GM12878 (cell line): ENCODE data around the gene DOCK7. TPM values are rescaled to one million over a fixed set of nuclear protein-coding genes. Genes with fewer than 3 reads are reported as not detected.
A peak's percentile ranks its signal among the peaks of the same experiment; 100 is the strongest.

Source experiments
- ATF7 ChIP-seq: fragments of 450-650 bp; IDR thresholded peaks from 2 replicates; pipeline ENCODE4 v1.6.1; 2016; ENCODE audit warnings: low read depth, mild to moderate bottlenecking
- BACH1 ChIP-seq: fragments of 450-650 bp; IDR thresholded peaks from 2 replicates; pipeline ENCODE4 v1.6.1; 2017; ENCODE audit warnings: mild to moderate bottlenecking, borderline replicate concordance
- BCL11A ChIP-seq: IDR thresholded peaks from 2 replicates; pipeline ENCODE4 v1.6.1; 2011; ENCODE audit warnings: low read depth, low read length
- CREB1 ChIP-seq: IDR thresholded peaks from 2 replicates; pipeline ENCODE4 v1.6.1; 2012; ENCODE audit warnings: low read depth, mild to moderate bottlenecking, inconsistent platforms
- CREM ChIP-seq: IDR thresholded peaks from 2 replicates; pipeline ENCODE4 v1.6.1; 2014; ENCODE audit warnings: antibody characterized with exemption, low read depth
- DPF2 ChIP-seq: fragments of 450-650 bp; IDR thresholded peaks from 2 replicates; pipeline ENCODE4 v1.6.1; 2017; ENCODE audit warnings: mild to moderate bottlenecking
- EP300 ChIP-seq, 2 experiments: fragments of 150-350 bp in 1 of 2; IDR thresholded peaks; 2 replicates each; pipeline ENCODE4 v1.6.1; 2011 to 2012; ENCODE audit warnings: low read depth in 2 of 2, low read length in 2 of 2, borderline replicate concordance in 1 of 2, improper control_type of control experiment in 1 of 2, inconsistent platforms in 1 of 2; ENCODE audit not compliant: control insufficient read depth in 1 of 2
- FOXM1 ChIP-seq: IDR thresholded peaks from 2 replicates; pipeline ENCODE4 v1.6.1; 2012; ENCODE audit warnings: low read depth, mild to moderate bottlenecking, inconsistent platforms, low read length, moderate library complexity
- GATAD2B ChIP-seq: fragments of 450-650 bp; conservative IDR thresholded peaks from 2 replicates; pipeline ENCODE4 v1.6.1; 2017; ENCODE audit warnings: low read depth, mild to moderate bottlenecking, moderate library complexity
- IKZF2 ChIP-seq, 2 experiments: fragments of 450-650 bp; IDR thresholded peaks; 2 replicates each; pipeline ENCODE4 v1.6.1; 2017; ENCODE audit warnings: mild to moderate bottlenecking in 2 of 2, moderate library complexity in 2 of 2
- JUND ChIP-seq: IDR thresholded peaks from 2 replicates; pipeline ENCODE4 v1.6.1; 2012; ENCODE audit warnings: low read depth, mild to moderate bottlenecking, low read length, improper control_type of control experiment, moderate library complexity
- NBN ChIP-seq: fragments of 450-650 bp; IDR thresholded peaks from 2 replicates; pipeline ENCODE4 v1.6.1; 2016
- RAD51 ChIP-seq: fragments of 450-650 bp; IDR thresholded peaks from 2 replicates; pipeline ENCODE4 v1.6.1; 2016; ENCODE audit warnings: moderate library complexity, mild to moderate bottlenecking, inconsistent platforms
- REST ChIP-seq: IDR thresholded peaks from 2 replicates; pipeline ENCODE4 v1.6.1; 2012; ENCODE audit warnings: mild to moderate bottlenecking, low read depth, low read length
- SUPT20H ChIP-seq: IDR thresholded peaks from 2 replicates; pipeline ENCODE4 v1.6.1; 2011; ENCODE audit warnings: low read depth, mild to moderate bottlenecking, low read length, moderate library complexity, borderline replicate concordance; ENCODE audit not compliant: control insufficient read depth
- ZBED1 ChIP-seq: IDR thresholded peaks from 2 replicates; pipeline ENCODE4 v1.6.1; 2016; ENCODE audit warnings: borderline replicate concordance
- ZNF207 ChIP-seq: fragments of 450-650 bp; IDR thresholded peaks from 2 replicates; pipeline ENCODE4 v1.6.1; 2014; ENCODE audit warnings: antibody characterized with exemption, mild to moderate bottlenecking, borderline replicate concordance
- ZNF384 ChIP-seq: IDR thresholded peaks from 2 replicates; pipeline ENCODE4 v1.6.1; 2012; ENCODE audit warnings: low read depth, mild to moderate bottlenecking, low read length, improper control_type of control experiment, borderline replicate concordance
- polyA plus RNA-seq, 11 experiments: library from polyadenylated mRNA; depleted of rRNA in 4 of 11; unstranded in 6 of 11; stranded (reverse) in 5 of 11; fragments of >200 nt; fragmentation: Nextera tagmentation in 4 of 11; fragmentation: Illumina TruSeq in 1 of 11; extraction: Ambion mirVana in 4 of 11; extraction: Trizol in 1 of 11; gene quantifications; 1 replicate in 1 of 11; 2 replicates in 10 of 11; pipeline versions ENCODE4 v1.2.1 to v1.2.3, GENCODE V29; 2011 to 2016; ENCODE audit warnings: inconsistent platforms in 2 of 11, missing spikeins in 2 of 11, low read depth in 1 of 11
- total RNA-seq, 4 experiments: library from RNA; depleted of rRNA in 3 of 4; stranded (reverse); fragments of >200 nt in 3 of 4; fragmentation: Illumina TruSeq in 1 of 4; extraction: Trizol in 1 of 4; gene quantifications; 2 replicates each; pipeline versions ENCODE4 v1.2.1 to v1.2.3, GENCODE V29; 2013 to 2021
- TF ChIP-seq, protein P1 (sequence below): fragments of 450-650 bp; IDR thresholded peaks from 2 replicates; pipeline ENCODE4 v1.6.1; 2017; ENCODE audit warnings: mild to moderate bottlenecking, moderate library complexity
- TF ChIP-seq, protein P2 (sequence below): fragments of 450-650 bp; IDR thresholded peaks from 2 replicates; pipeline ENCODE4 v1.6.1; 2018; ENCODE audit warnings: mild to moderate bottlenecking, low read depth, moderate library complexity; ENCODE audit not compliant: partially characterized antibody

The DOCK7 gene
- total and polyA plus RNA-seq, 10 of the 15 experiments (the other 5 are each of a cell fraction or from before 2014, with no cell fraction given): 4.8 to 34.6 (median 26.9) TPM

GRCh38 chr1:62621907-62622306, 66.3 kb downstream of the DOCK7 start (continued):
- TF ChIP-seq, protein P1, sequence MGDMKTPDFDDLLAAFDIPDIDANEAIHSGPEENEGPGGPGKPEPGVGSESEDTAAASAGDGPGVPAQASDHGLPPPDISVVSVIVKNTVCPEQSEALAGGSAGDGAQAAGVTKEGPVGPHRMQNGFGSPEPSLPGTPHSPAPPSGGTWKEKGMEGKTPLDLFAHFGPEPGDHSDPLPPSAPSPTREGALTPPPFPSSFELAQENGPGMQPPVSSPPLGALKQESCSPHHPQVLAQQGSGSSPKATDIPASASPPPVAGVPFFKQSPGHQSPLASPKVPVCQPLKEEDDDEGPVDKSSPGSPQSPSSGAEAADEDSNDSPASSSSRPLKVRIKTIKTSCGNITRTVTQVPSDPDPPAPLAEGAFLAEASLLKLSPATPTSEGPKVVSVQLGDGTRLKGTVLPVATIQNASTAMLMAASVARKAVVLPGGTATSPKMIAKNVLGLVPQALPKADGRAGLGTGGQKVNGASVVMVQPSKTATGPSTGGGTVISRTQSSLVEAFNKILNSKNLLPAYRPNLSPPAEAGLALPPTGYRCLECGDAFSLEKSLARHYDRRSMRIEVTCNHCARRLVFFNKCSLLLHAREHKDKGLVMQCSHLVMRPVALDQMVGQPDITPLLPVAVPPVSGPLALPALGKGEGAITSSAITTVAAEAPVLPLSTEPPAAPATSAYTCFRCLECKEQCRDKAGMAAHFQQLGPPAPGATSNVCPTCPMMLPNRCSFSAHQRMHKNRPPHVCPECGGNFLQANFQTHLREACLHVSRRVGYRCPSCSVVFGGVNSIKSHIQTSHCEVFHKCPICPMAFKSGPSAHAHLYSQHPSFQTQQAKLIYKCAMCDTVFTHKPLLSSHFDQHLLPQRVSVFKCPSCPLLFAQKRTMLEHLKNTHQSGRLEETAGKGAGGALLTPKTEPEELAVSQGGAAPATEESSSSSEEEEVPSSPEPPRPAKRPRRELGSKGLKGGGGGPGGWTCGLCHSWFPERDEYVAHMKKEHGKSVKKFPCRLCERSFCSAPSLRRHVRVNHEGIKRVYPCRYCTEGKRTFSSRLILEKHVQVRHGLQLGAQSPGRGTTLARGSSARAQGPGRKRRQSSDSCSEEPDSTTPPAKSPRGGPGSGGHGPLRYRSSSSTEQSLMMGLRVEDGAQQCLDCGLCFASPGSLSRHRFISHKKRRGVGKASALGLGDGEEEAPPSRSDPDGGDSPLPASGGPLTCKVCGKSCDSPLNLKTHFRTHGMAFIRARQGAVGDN: peak; percentile 85
- no peak for TF ChIP-seq FOXM1
- TF ChIP-seq REST: no peak
- peak; percentile 91 for TF ChIP-seq RAD51
- no peak for TF ChIP-seq ZNF384
- no peak for TF ChIP-seq GATAD2B
- TF ChIP-seq, protein P2, sequence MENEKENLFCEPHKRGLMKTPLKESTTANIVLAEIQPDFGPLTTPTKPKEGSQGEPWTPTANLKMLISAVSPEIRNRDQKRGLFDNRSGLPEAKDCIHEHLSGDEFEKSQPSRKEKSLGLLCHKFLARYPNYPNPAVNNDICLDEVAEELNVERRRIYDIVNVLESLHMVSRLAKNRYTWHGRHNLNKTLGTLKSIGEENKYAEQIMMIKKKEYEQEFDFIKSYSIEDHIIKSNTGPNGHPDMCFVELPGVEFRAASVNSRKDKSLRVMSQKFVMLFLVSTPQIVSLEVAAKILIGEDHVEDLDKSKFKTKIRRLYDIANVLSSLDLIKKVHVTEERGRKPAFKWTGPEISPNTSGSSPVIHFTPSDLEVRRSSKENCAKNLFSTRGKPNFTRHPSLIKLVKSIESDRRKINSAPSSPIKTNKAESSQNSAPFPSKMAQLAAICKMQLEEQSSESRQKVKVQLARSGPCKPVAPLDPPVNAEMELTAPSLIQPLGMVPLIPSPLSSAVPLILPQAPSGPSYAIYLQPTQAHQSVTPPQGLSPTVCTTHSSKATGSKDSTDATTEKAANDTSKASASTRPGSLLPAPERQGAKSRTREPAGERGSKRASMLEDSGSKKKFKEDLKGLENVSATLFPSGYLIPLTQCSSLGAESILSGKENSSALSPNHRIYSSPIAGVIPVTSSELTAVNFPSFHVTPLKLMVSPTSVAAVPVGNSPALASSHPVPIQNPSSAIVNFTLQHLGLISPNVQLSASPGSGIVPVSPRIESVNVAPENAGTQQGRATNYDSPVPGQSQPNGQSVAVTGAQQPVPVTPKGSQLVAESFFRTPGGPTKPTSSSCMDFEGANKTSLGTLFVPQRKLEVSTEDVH: no peak
- TF ChIP-seq EP300 (IDR thresholded peaks at IDR 0.05; ENCODE audit: borderline replicate concordance in 1 of 2, control insufficient read depth in 1 of 2, low read depth in 2 of 2, low read length in 2 of 2): peak; percentile 46 to 55; a peak in 2 of 4 replicates
- TF ChIP-seq JUND: peak; percentile 92
- TF ChIP-seq BCL11A: peak; percentile 48; the same call in 1 of the 2 replicates
- TF ChIP-seq DPF2: peak; percentile 68
- TF ChIP-seq ZBED1: no peak
- peak; percentile 91 for TF ChIP-seq CREB1
- peak; percentile 80; the same call in 1 of the 2 replicates for TF ChIP-seq BACH1
- TF ChIP-seq SUPT20H: no peak
- 0 out of 2 replicates have a peak, but pooled peaks have one; percentile 21 for TF ChIP-seq ZNF207
- peak; percentile 86 for TF ChIP-seq ATF7
- TF ChIP-seq NBN: peak; percentile 57
- TF ChIP-seq IKZF2 (IDR thresholded peaks at IDR 0.05): peak in 1 of 2 experiments; percentile 17; a peak in 2 of 4 replicates
- TF ChIP-seq CREM: peak; percentile 84
